ENCODE results near the gene GAL3ST3. TPM values are rescaled to one million over a fixed set of nuclear protein-coding genes. Genes with fewer than 3 reads are reported as not detected.

Gene GAL3ST3
- total RNA-seq, 1 donor from 2014 or later = 0.61 TPM

DNA sequence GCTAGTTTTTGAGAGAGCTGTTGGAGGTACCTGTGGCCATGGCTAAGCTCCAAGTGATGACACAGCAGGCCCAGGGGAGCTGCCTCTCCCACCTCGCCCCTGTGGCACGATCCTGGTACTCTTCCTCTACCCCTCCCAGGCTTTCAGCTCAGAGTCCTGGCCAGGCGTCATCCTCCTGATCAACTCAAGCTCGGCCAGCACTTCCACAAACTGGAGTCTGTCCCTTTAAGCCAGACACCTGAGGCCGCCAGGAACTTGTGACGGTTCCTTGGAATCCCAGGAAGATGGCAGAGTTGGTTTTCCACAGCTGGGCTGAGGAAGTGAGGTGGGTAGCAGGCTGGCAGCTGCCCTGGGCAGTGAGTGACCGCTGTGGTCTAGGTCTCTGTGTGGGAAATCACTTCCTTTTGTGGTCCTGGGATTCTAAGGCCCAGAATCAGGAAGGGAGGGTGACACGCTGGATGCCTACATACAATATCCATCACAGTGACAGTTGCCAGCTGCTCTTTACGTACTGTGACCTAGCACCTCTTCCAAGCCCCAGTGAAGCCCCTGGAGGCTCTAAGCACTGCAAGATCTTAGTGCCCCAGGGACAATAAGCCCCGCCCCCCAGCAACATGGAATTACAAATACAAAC lies 40.4 kb downstream of the GAL3ST3 start:
- Histone ChIP-seq H3K27ac (ENCODE audit: low read depth, low read length) (no peak overlapping the region), H2AFZ (ENCODE audit: low read depth, low read length) (no peak overlapping the region)

DNA sequence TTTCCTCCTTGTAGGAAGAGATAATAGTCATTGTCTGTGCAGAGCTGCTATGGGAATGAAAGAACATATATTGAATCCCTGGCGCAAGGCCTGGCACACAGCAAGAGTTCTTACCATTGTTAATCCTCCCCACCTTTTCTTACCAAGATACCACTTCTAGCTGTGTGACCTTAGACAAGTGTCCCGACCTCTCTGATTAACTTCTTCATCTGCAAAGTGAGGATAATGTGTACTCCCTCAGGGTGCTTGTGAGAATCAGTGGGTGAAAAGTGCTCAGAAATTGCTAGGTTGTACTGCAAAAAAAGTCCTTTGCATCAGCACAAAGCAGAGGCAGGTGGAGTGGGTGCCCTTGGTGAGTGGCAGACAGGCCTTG lies 40.9 kb downstream of the GAL3ST3 start:
- Histone ChIP-seq H3K27me3 (ENCODE audit: insufficient read depth, low read length) (peaks cover 3% of the 10 kb centered on the region), H3K4me1 (ENCODE audit: insufficient read depth, low read length) (peaks cover 8% of the 10 kb centered on the region), H2AFZ (ENCODE audit: low read depth, low read length) (no peak overlapping the region), H3K27ac (ENCODE audit: low read depth, low read length) (no peak overlapping the region), H3K9ac (ENCODE audit: low read length) (no peak overlapping the region), H3K4me3 (ENCODE audit: insufficient read depth, low read depth, low read length) (no peak overlapping the region), H4K20me1 (ENCODE audit: insufficient read depth, low read length) (peaks cover 3% of the 10 kb centered on the region), H3K79me2 (ENCODE audit: insufficient read depth, low read length) (peaks cover 11% of the 10 kb centered on the region), H3K36me3 (ENCODE audit: insufficient read depth, low read length) (peaks cover 9% of the 10 kb centered on the region), H3K4me2 (ENCODE audit: low read length) (no peak overlapping the region), H3K9me3 (ENCODE audit: insufficient read depth, low read depth, low read length) (no peaks in the 10 kb centered on the region)
- H3K4me3 Mint-ChIP-seq (ENCODE audit: unreplicated experiment) = no peak overlapping the region
- no peak for DNase-seq (ENCODE audit: low read depth)
- H3K36me3 Mint-ChIP-seq (ENCODE audit: low read depth, unreplicated experiment) = peaks cover 3% of the 10 kb centered on the region
- H3K27ac Mint-ChIP-seq (ENCODE audit: unreplicated experiment) = no peak overlapping the region
- H3K27me3 Mint-ChIP-seq (ENCODE audit: low read depth, unreplicated experiment) = peaks cover 3% of the 10 kb centered on the region
- TF ChIP-seq, protein P1, sequence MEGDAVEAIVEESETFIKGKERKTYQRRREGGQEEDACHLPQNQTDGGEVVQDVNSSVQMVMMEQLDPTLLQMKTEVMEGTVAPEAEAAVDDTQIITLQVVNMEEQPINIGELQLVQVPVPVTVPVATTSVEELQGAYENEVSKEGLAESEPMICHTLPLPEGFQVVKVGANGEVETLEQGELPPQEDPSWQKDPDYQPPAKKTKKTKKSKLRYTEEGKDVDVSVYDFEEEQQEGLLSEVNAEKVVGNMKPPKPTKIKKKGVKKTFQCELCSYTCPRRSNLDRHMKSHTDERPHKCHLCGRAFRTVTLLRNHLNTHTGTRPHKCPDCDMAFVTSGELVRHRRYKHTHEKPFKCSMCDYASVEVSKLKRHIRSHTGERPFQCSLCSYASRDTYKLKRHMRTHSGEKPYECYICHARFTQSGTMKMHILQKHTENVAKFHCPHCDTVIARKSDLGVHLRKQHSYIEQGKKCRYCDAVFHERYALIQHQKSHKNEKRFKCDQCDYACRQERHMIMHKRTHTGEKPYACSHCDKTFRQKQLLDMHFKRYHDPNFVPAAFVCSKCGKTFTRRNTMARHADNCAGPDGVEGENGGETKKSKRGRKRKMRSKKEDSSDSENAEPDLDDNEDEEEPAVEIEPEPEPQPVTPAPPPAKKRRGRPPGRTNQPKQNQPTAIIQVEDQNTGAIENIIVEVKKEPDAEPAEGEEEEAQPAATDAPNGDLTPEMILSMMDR (IDR thresholded peaks at IDR 0.05; ENCODE audit: insufficient read depth, low read depth, low read length) = no peak
- TF ChIP-seq EZH2 (IDR thresholded peaks at IDR 0.05; ENCODE audit: insufficient read depth, low read length) = no peak
- FAIRE-seq = no peak
- peaks cover 10% of the 10 kb centered on the region for H3K4me1 Mint-ChIP-seq (ENCODE audit: low read depth, unreplicated experiment)
- H3K9me3 Mint-ChIP-seq (ENCODE audit: unreplicated experiment) = peaks cover 2% of the 10 kb centered on the region

More for the DNA sequence above, 40.4 kb downstream of the GAL3ST3 start:
- H4K20me1 ChIP-seq (ENCODE audit: insufficient read depth, low read length) = peaks cover 3% of the 10 kb centered on the region
- peaks cover 9% of the 10 kb centered on the region for H3K36me3 ChIP-seq (ENCODE audit: insufficient read depth, low read length)
- no peaks in the 10 kb centered on the region for H3K9me3 ChIP-seq (ENCODE audit: insufficient read depth, low read depth, low read length)
- Mint-ChIP-seq H3K9me3 (ENCODE audit: unreplicated experiment) (peaks cover 2% of the 10 kb centered on the region), H3K27me3 (ENCODE audit: low read depth, unreplicated experiment) (peaks cover 3% of the 10 kb centered on the region), H3K36me3 (ENCODE audit: low read depth, unreplicated experiment) (peaks cover 3% of the 10 kb centered on the region), H3K4me1 (ENCODE audit: low read depth, unreplicated experiment) (peaks cover 7% of the 10 kb centered on the region), H3K4me3 (ENCODE audit: unreplicated experiment) (no peak overlapping the region), H3K27ac (ENCODE audit: unreplicated experiment) (no peak overlapping the region)
- peaks cover 8% of the 10 kb centered on the region for H3K4me1 ChIP-seq (ENCODE audit: insufficient read depth, low read length)
- H3K9ac ChIP-seq (ENCODE audit: low read length) = no peak overlapping the region
- FAIRE-seq (no peak), DNase-seq (ENCODE audit: low read depth) (no peak)
- peaks cover 3% of the 10 kb centered on the region for H3K27me3 ChIP-seq (ENCODE audit: insufficient read depth, low read length)
- no peak for TF ChIP-seq EZH2 (IDR thresholded peaks at IDR 0.05; ENCODE audit: insufficient read depth, low read length)
- TF ChIP-seq, protein P1 (IDR thresholded peaks at IDR 0.05; ENCODE audit: insufficient read depth, low read depth, low read length) = no peak
- no peak overlapping the region for H3K4me2 ChIP-seq (ENCODE audit: low read length)
- peaks cover 6% of the 10 kb centered on the region for H3K79me2 ChIP-seq (ENCODE audit: insufficient read depth, low read length)
- H3K4me3 ChIP-seq (ENCODE audit: insufficient read depth, low read depth, low read length) = no peak overlapping the region

DNA sequence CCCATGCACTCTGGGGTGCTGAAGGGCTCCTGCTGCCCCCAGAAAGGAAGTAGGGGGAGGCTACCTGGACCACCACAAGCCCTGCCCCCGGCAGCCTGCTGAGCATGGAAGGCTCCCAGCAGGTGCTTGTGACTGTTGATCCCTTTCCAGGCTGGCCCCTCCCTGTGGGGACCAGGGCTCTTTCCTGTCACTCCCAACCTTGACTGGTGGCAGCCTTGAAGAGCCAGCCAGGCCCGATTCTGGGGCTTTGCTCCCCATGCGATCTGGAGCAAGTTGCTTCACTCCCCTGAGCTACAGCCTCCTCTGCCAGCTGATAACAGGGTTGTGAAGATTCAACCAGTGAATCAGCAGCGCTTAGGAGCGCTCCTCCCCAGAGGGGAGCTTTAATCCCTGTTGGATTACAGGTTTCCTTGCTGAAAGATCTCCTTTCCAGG lies 41.7 kb downstream of the GAL3ST3 start:
- Histone ChIP-seq H2AFZ (ENCODE audit: low read depth, low read length) (no peak overlapping the region), H3K9me3 (ENCODE audit: insufficient read depth, low read depth, low read length) (no peaks in the 10 kb centered on the region), H3K27ac (ENCODE audit: low read depth, low read length) (no peak overlapping the region), H3K36me3 (ENCODE audit: insufficient read depth, low read length) (peaks cover 9% of the 10 kb centered on the region), H3K9ac (ENCODE audit: low read length) (no peak overlapping the region), H3K4me2 (ENCODE audit: low read length) (no peak overlapping the region), H4K20me1 (ENCODE audit: insufficient read depth, low read length) (peaks cover 3% of the 10 kb centered on the region), H3K4me3 (ENCODE audit: insufficient read depth, low read depth, low read length) (no peak overlapping the region), H3K27me3 (ENCODE audit: insufficient read depth, low read length) (peaks cover 3% of the 10 kb centered on the region), H3K4me1 (ENCODE audit: insufficient read depth, low read length) (peaks cover 5% of the 10 kb centered on the region), H3K79me2 (ENCODE audit: insufficient read depth, low read length) (peaks cover 16% of the 10 kb centered on the region)
- TF ChIP-seq, protein P1 (IDR thresholded peaks at IDR 0.05; ENCODE audit: insufficient read depth, low read depth, low read length) = no peak
- no peak for TF ChIP-seq EZH2 (IDR thresholded peaks at IDR 0.05; ENCODE audit: insufficient read depth, low read length)
- Mint-ChIP-seq H3K4me1 (ENCODE audit: low read depth, unreplicated experiment) (peaks cover 11% of the 10 kb centered on the region), H3K27me3 (ENCODE audit: low read depth, unreplicated experiment) (peaks cover 3% of the 10 kb centered on the region), H3K36me3 (ENCODE audit: low read depth, unreplicated experiment) (peaks cover 3% of the 10 kb centered on the region), H3K9me3 (ENCODE audit: unreplicated experiment) (peaks cover 2% of the 10 kb centered on the region), H3K4me3 (ENCODE audit: unreplicated experiment) (no peak overlapping the region), H3K27ac (ENCODE audit: unreplicated experiment) (no peak overlapping the region)
- DNase-seq (ENCODE audit: low read depth) = no peak
- no peak for FAIRE-seq
